OCI-LY1 (cell line): ENCODE data around the gene MDM1.

Source experiments
- H2AFZ ChIP-seq: fragments of 200-600 bp; sonication (generic), shearing (Covaris generic); 2 replicates; pipeline ENCODE4 v1.6.0; 2014; ENCODE audit warnings: antibody characterized with exemption, mild to moderate bottlenecking, low read length
- H3F3A ChIP-seq: fragments of 200-600 bp; sonication (generic), shearing (Covaris generic); 2 replicates; pipeline ENCODE4 v1.6.0; 2014; ENCODE audit warnings: mild to moderate bottlenecking, antibody characterized with exemption, low read length, moderate library complexity; ENCODE audit not compliant: insufficient read depth
- H3K27ac ChIP-seq: fragments of 200-600 bp; sonication (generic); 2 replicates; pipeline ENCODE4 v1.5.1; 2014; ENCODE audit warnings: low read length, mixed run types, mild to moderate bottlenecking, low read depth; ENCODE audit not compliant: poor library complexity, severe bottlenecking
- H3K27me3 ChIP-seq: fragments of 200-600 bp; sonication (generic); 2 replicates; pipeline ENCODE4 v1.6.0; 2014; ENCODE audit warnings: antibody characterized with exemption, mild to moderate bottlenecking, low read length, moderate library complexity; ENCODE audit not compliant: insufficient read depth
- H3K36me3 ChIP-seq: fragments of 200-600 bp; sonication (generic); 2 replicates; pipeline ENCODE4 v1.6.1; 2014; ENCODE audit warnings: mild to moderate bottlenecking, antibody characterized with exemption, low read length, moderate library complexity, mixed read lengths; ENCODE audit not compliant: insufficient read depth
- H3K4me1 ChIP-seq: fragments of 200-600 bp; sonication (generic); 2 replicates; pipeline ENCODE4 v1.5.1; 2014; ENCODE audit warnings: mild to moderate bottlenecking, low read length, moderate library complexity; ENCODE audit not compliant: insufficient read depth, severe bottlenecking
- H3K4me2 ChIP-seq: fragments of 200-600 bp; sonication (generic), shearing (Covaris generic); 2 replicates; pipeline ENCODE4 v1.6.1; 2014; ENCODE audit warnings: low read length
- H3K4me3 ChIP-seq: fragments of 200-600 bp; sonication (generic); 2 replicates; pipeline ENCODE4 v1.5.1; 2014; ENCODE audit warnings: low read length, low read depth, mild to moderate bottlenecking, mixed read lengths; ENCODE audit not compliant: poor library complexity, severe bottlenecking
- H3K79me2 ChIP-seq: fragments of 200-600 bp; shearing (Covaris generic); 2 replicates; pipeline ENCODE4 v1.6.1; 2016; ENCODE audit warnings: mixed run types, low read length, mixed read lengths; ENCODE audit not compliant: insufficient read depth
- H3K9ac ChIP-seq: fragments of 200-600 bp; sonication (generic), shearing (Covaris generic); 2 replicates; pipeline ENCODE4 v1.6.1; 2014; ENCODE audit warnings: mild to moderate bottlenecking, low read length, mixed read lengths
- H3K9me2 ChIP-seq: fragments of 200-600 bp; sonication (generic), shearing (Covaris generic); 2 replicates; pipeline ENCODE4 v1.6.1; 2014; ENCODE audit warnings: low read depth, mild to moderate bottlenecking, low read length, mixed read lengths
- H3K9me3 ChIP-seq: fragments of 200-600 bp; shearing (Covaris generic); 2 replicates; pipeline ENCODE4 v1.6.1; 2014; ENCODE audit warnings: low read length, mixed read lengths
- H4K20me1 ChIP-seq: fragments of 200-600 bp; sonication (generic), shearing (Covaris generic); 2 replicates; pipeline ENCODE4 v1.6.0; 2016; ENCODE audit warnings: mild to moderate bottlenecking, low read length; ENCODE audit not compliant: insufficient read depth
- CTCF ChIP-seq: fragments of 200-600 bp; sonication (generic), shearing (Covaris generic); IDR thresholded peaks from 2 replicates; pipeline ENCODE4 v1.5.1; 2017; ENCODE audit warnings: mild to moderate bottlenecking, antibody characterized with exemption, low read length, moderate library complexity, mixed read lengths
- EZH2 ChIP-seq: fragments of 200-600 bp; sonication (generic), shearing (Covaris generic); IDR thresholded peaks from 2 replicates; pipeline ENCODE4 v1.8.0; 2017; ENCODE audit warnings: borderline replicate concordance, mixed run types, mild to moderate bottlenecking, antibody characterized with exemption, low read length, moderate library complexity, mixed read lengths

MDM1 gene

GRCh38 chr12:68297929-68298328, 34.2 kb downstream of the MDM1 start:
- H3K4me3 ChIP-seq: no peak overlapping the region
- peaks cover 45% of the 10 kb centered on the region for H3K36me3 ChIP-seq
- H3K4me1 ChIP-seq: no peaks in the 10 kb centered on the region
- no peaks in the 10 kb centered on the region for H3K9me3 ChIP-seq
- H3K9ac ChIP-seq: no peak overlapping the region
- no peaks in the 10 kb centered on the region for H3F3A ChIP-seq
- H3K27ac ChIP-seq: no peak overlapping the region
- H3K79me2 ChIP-seq: no peaks in the 10 kb centered on the region
- H3K4me2 ChIP-seq: no peak overlapping the region
- no peak overlapping the region for H2AFZ ChIP-seq
- H3K9me2 ChIP-seq: no peaks in the 10 kb centered on the region
- H4K20me1 ChIP-seq: no peaks in the 10 kb centered on the region
- no peaks in the 10 kb centered on the region for H3K27me3 ChIP-seq
- no peak for TF ChIP-seq CTCF

GRCh38 chr12:68294251-68294650, 37.9 kb downstream of the MDM1 start:
- Histone ChIP-seq H3K4me2 (no peak overlapping the region), H3K4me1 (no peaks in the 10 kb centered on the region), H3K9me2 (no peaks in the 10 kb centered on the region), H3K9ac (no peak overlapping the region), H3K9me3 (no peaks in the 10 kb centered on the region), H3K27me3 (no peaks in the 10 kb centered on the region), H3K79me2 (no peaks in the 10 kb centered on the region), H3F3A (no peaks in the 10 kb centered on the region; the same call in 1 of the 2 replicates), H2AFZ (no peak overlapping the region), H3K4me3 (no peak overlapping the region), H3K36me3 (peaks cover 16% of the 10 kb centered on the region; the same call in 1 of the 2 replicates), H4K20me1 (no peaks in the 10 kb centered on the region), H3K27ac (no peak overlapping the region)
- TF ChIP-seq EZH2 (no peak), CTCF (no peak)

- H4K20me1 ChIP-seq: no peaks in the 10 kb centered on the region
- no peaks in the 10 kb centered on the region for H3K9me3 ChIP-seq
- H3K79me2 ChIP-seq: no peaks in the 10 kb centered on the region
- no peak overlapping the region for H3K27ac ChIP-seq
- no peak overlapping the region for H3K4me2 ChIP-seq
- no peak overlapping the region for H3K9ac ChIP-seq
- no peaks in the 10 kb centered on the region; the same call in 1 of the 2 replicates for H3F3A ChIP-seq
- H3K4me3 ChIP-seq: no peak overlapping the region
- no peaks in the 10 kb centered on the region for H3K4me1 ChIP-seq
- TF ChIP-seq EZH2: no peak
- TF ChIP-seq CTCF: no peak
- peaks cover 13% of the 10 kb centered on the region; the same call in 1 of the 2 replicates for H3K36me3 ChIP-seq
- no peak overlapping the region for H2AFZ ChIP-seq
- no peaks in the 10 kb centered on the region for H3K9me2 ChIP-seq
- no peaks in the 10 kb centered on the region for H3K27me3 ChIP-seq
Measured at GRCh38 chr12:68293347-68293746, 38.8 kb downstream of the MDM1 start.
